HG03521 (cell line): Measurements from ENCODE around the gene NDUFA7.
"Not testable (repeated sequence)": the region's sequence is repeated elsewhere in the genome, so short reads cannot be mapped to it uniquely, and the experiment has no call there.

Experiments
- ATAC-seq: cut with Tn5 transposase; IDR thresholded peaks from one replicate; pipeline ENCODE4 v1.9.1; 2021; ENCODE audit warnings: mild to moderate bottlenecking, moderate library complexity; ENCODE audit not compliant: unreplicated experiment

Gene NDUFA7

DNA sequence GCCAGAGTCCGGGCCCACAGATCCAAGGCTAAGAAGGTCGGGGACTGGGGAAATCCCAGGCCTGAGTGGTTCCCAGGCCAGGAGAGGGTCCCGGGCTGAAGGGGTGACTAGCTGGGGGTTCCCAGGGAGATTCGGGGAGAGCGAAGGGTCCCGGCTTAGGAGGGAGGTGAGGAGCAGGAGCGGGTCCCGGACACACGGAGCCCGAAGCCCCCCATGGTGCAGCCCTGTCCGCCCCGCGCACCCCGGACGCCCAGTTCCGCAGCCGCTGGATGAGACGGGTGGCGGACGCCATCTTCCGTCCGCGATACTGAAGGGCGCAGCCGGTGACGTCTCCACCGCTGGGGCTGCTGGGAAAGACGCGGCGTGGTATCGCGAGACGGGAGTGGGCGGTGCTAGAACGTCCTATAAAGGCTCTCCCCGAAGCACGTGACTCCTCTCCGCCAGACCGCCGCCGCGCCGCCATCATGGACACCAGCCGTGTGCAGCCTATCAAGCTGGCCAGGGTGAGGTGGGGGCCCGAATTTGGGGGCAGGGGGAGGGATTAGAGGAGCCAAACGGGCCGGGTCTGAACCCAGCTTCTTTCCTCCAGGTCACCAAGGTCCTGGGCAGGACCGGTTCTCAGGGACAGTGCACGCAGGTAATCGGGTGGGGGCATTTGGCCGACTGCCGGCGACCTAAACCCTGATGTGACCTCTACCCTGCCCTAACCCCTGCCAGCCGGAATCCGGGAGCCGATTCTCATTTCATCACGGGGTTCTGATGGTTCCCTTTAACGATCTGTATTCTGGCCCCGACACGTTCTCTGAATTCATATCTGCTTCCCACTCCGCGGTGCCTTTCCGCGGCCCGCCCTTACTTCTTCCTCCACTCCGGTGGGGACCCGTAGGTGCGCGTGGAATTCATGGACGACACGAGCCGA lies at the start of gene NDUFA7, which contains the start of gene RPS28:
TSS of gene NDUFA7 (minus strand) at position 309 of the 919 bp plus-strand sequence. CDS start at position 292, 17 bp downstream.
TSS of gene RPS28 (plus strand) at position 430 of the 919 bp plus-strand sequence. CDS start at position 465, 35 bp downstream.
- ATAC-seq = peak; percentile 89

DNA sequence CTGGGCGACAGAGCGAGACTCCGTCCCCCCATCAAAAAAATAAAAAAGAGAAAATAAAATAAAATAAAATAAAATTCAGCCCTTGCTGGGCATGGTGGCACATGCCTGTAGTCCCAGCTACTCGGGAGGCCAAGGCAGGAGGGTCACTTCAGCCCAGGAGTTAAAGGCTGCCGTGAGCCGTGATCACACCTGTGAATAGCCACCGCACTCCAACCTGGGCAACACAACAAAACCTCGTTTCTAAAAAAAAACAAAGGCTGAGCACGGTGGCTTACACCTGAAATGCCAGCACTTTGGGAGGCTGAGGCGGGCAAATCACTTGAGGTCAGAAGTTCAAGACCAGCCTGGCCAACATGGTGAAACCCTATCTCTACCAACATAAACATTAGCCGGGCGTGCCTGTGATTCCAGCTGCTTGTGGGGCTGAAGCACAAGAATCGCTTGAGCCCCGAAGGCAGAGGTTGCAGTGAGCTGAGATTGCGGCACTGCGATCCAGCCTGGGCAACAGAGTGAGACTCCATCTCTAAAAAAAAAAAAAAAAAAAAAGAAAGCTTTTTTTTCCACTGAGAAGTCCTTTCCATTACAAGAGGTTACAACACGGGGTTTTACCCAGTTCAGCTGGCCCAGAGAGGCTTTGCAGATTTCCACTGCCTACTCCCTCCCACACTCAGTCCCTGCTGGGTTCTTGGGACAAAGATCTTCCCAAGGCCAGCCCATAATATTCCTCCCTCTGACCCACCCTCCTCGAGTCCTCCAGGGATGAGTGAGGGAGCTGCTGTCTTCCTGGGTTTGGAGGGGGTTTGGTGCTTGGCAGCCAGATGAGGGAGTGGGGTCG lies 49.2 kb upstream of the NDUFA7 start:
- ATAC-seq = no peak

- no peak for ATAC-seq
Measured at GRCh38 chr19:8367327-8368001, 46.3 kb upstream of the NDUFA7 start.

- no peak for ATAC-seq
Measured at GRCh38 chr19:8366961-8367326, 45.8 kb upstream of the NDUFA7 start.

DNA sequence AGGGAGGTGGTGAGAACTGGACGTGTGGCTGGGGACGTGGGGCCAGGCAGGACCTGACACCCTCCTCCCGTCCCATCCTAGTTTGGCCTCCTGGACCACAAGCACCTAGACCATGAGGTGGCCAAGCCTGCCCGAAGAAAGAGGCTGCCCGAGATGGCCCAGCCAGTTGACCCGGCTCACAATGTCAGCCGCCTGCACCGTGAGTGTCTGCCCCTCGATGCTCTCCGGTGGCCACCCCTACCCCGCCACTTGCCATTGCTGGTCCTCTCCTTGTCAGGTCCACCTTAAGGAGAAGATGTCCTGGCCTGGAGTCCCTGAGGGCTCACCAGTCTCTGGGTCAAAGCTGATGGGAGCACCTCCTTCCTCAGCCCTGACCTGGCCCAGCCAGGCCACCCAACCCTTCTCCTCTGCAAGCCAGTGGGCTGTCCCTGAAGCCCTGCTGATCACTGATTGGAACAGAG lies 45.0 kb upstream of the NDUFA7 start:
- no peak for ATAC-seq

GRCh38 chr19:8363803-8364771 lies 42.9 kb upstream of the NDUFA7 start, which contains the start of gene ANGPTL4:
Gene ANGPTL4, plus strand, starts transcription at chr19:8364155. Its CDS starts 167 bp downstream, at chr19:8364322.
- no peak for ATAC-seq

DNA sequence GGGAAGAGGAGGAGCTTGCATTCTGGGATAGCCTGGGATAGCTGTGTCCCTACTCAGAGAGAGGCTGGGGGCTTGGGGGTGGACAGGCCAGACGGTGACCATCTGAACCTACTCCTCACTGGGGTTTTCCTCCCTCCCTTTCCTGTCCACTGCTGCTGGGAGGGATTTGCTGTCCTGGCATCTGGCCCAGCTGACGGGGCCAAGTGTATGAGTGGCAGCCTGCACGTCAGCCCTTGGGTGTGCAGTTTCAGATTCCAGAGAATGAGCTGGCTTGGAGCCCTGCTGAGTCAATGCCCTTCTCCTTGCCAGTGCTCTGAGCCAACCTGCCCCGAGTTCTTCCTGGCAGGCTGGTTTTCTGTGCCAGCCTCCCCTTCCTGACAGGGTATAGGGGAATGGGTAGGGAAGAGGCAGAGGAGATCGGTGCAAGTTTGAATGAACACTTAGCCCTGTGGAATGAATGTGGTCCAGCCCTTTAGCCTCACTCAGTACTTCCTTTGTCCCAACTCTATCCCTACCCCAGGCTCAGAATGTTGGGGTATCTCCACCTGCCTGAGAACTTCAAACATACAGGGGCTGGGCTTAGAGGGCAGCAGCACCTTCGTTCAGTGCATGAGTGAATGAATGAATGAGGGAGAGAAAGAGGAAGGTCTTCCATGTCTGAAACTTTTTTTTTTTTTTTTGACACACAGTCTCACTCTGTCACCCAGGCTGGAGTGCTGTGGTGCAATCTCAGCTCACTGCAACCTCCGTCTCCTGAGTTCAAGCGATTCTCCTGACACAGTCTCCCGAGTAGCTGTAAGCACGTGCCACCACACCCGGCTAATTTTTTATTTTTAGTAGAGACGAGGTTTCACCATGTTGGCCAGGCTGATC lies 41.0 kb upstream of the NDUFA7 start:
- ATAC-seq = no peak

- no peak for ATAC-seq
Measured at GRCh38 chr19:8360196-8360595, 39.0 kb upstream of the NDUFA7 start.

- ATAC-seq = no peak
Measured at GRCh38 chr19:8358948-8359347, 37.8 kb upstream of the NDUFA7 start.

- ATAC-seq = no peak
Measured at GRCh38 chr19:8357007-8357521, 35.9 kb upstream of the NDUFA7 start.

GRCh38 chr19:8355631-8356402 lies 34.6 kb upstream of the NDUFA7 start:
- ATAC-seq = no peak

DNA sequence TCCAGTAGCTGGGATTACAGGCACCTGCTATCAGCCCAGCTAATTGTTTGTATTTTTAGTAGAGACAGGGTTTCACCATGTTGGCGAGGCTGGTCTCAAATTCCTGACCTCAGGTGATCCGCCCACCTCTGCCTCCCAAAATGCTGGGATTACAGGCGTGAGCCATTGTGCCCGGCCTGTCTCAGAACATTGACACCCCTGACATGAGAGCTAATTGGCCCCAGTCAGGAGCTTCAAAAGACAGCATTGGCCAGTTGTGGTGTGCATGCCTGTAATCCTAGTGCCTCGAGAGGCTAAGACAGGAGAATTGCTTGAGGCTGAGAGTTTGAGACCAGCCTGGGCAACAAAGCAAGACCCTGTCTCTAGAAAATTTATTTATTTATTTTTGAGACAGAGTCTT lies 31.7 kb upstream of the NDUFA7 start:
- ATAC-seq = not testable (repeated sequence)

GRCh38 chr19:8352134-8352827 lies 31.1 kb upstream of the NDUFA7 start:
- no peak for ATAC-seq

GRCh38 chr19:8349629-8350372 lies 28.6 kb upstream of the NDUFA7 start:
- not testable (repeated sequence) for ATAC-seq

- no peak for ATAC-seq
Measured at GRCh38 chr19:8343483-8343844, 22.3 kb upstream of the NDUFA7 start.

DNA sequence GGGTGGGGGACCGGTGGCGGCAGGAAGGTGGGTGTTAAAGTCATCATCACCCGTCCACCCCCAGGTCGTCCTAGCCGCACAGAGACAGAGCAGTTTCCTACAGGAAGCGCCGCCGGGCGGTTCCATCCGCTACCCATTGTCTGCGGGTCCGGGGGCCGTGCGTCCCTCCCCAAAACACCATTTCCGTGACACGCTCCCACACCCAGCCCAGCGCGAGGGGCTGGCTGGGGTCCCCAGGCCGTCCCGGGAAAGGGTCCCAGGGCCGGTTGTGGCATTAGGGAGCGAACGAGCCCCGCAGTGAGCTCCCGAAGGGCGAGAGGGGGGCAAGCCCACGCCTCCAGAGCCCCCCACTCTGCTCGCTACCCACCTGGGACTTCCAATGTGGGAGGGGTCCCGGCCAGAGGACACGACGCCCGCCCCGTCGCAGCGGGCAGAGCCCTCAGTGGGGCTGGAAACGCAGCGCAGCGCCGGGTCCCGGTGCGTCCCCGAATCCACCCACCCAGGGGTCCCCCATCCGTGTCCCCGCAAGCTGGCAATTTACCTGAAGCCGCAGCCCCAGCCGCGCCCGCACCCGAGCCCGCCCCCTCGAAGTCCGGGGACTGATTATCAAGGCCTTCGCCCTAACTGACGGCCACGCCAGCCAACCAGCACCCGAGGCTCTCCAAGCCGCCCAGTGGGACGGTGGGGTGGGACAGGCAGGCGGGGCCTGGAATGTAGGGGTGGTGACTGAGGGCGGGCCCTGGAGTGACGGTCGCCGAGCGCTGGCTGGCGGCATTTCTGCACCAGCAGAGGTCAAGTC lies 21.7 kb upstream of the NDUFA7 start, which contains the start of gene KANK3:
TSS of gene KANK3 (minus strand) at position 579 of the 799 bp plus-strand sequence. CDS start 5,434 bp downstream, outside the sequence.
- peak; percentile 85 for ATAC-seq
